GM23338 (cell line): Measurements from ENCODE around the gene TM7SF3. TPM values are rescaled to one million over a fixed set of nuclear protein-coding genes. Genes with fewer than 3 reads are reported as not detected.

Source experiments
- ATAC-seq: fragments of 200-7000 bp; cut with Tn5 transposase; 3 replicates; pipeline ENCODE4 v1.9.1; 2020
- DNase-seq: peaks from one replicate; pipeline ENCODE4 v3.0.0-alpha.2; 2015; ENCODE audit warnings: low spot score
- H2AFZ ChIP-seq: fragments of 200-600 bp; sonication (generic); 2 replicates; pipeline ENCODE4 v1.8.0; 2016; ENCODE audit warnings: antibody characterized with exemption, mild to moderate bottlenecking, moderate library complexity
- H3F3A ChIP-seq: fragments of 200-600 bp; sonication (generic); replicated peaks from 2 replicates; pipeline ENCODE4 v1.8.0; 2017; ENCODE audit warnings: antibody characterized with exemption, mixed run types, low read depth
- H3K27ac ChIP-seq: fragments of 200-600 bp; sonication (generic); 2 replicates; pipeline ENCODE4 v1.6.1; 2016; ENCODE audit warnings: low read depth
- H3K27me3 ChIP-seq: fragments of 200-600 bp; sonication (generic); 2 replicates; pipeline ENCODE4 v1.8.0; 2016; ENCODE audit warnings: mild to moderate bottlenecking, mixed run types, moderate library complexity; ENCODE audit not compliant: insufficient read depth
- H3K36me3 ChIP-seq: fragments of 200-600 bp; sonication (generic); 2 replicates; pipeline ENCODE4 v1.8.0; 2016; ENCODE audit warnings: mild to moderate bottlenecking; ENCODE audit not compliant: insufficient read depth
- H3K4me1 ChIP-seq: fragments of 200-600 bp; sonication (generic); 2 replicates; pipeline ENCODE4 v1.8.0; 2016; ENCODE audit warnings: mild to moderate bottlenecking, moderate library complexity; ENCODE audit not compliant: insufficient read depth
- H3K4me2 ChIP-seq: fragments of 200-600 bp; sonication (generic); 2 replicates; pipeline ENCODE4 v1.7.1; 2017; ENCODE audit warnings: mixed run types
- H3K4me3 ChIP-seq: fragments of 200-600 bp; sonication (generic); 2 replicates; pipeline ENCODE4 v1.6.1; 2016; ENCODE audit warnings: mixed run types
- H3K79me2 ChIP-seq: fragments of 200-600 bp; sonication (generic); replicated peaks from 2 replicates; pipeline ENCODE4 v1.8.0; 2017; ENCODE audit warnings: mild to moderate bottlenecking; ENCODE audit not compliant: insufficient read depth
- H3K9me2 ChIP-seq: fragments of 200-600 bp; sonication (generic); 2 replicates; pipeline ENCODE4 v1.8.0; 2017; ENCODE audit not compliant: insufficient read depth
- H4K20me1 ChIP-seq: fragments of 200-600 bp; sonication (generic); replicated peaks from 2 replicates; pipeline ENCODE4 v1.8.0; 2017; ENCODE audit warnings: mild to moderate bottlenecking; ENCODE audit not compliant: insufficient read depth
- H3K27ac Mint-ChIP-seq: 2 replicates; pipeline ENCODE4 v1.8.0; 2020; ENCODE audit warnings: inconsistent platforms, mild to moderate bottlenecking, moderate library complexity, mixed read lengths
- H3K27me3 Mint-ChIP-seq: 3 replicates; pipeline ENCODE4 v1.8.0; 2022; ENCODE audit warnings: low read depth, mild to moderate bottlenecking, moderate library complexity, mixed read lengths, inconsistent platforms; ENCODE audit not compliant: insufficient read depth, poor library complexity
- H3K36me3 Mint-ChIP-seq: 3 replicates; pipeline ENCODE4 v1.8.0; 2021; ENCODE audit warnings: low read depth, mild to moderate bottlenecking, inconsistent platforms, moderate library complexity, mixed read lengths
- H3K4me1 Mint-ChIP-seq: 3 replicates; pipeline ENCODE4 v1.8.0; 2020; ENCODE audit warnings: mild to moderate bottlenecking, inconsistent platforms, mixed read lengths
- H3K4me3 Mint-ChIP-seq: 3 replicates; pipeline ENCODE4 v1.8.0; 2021; ENCODE audit warnings: moderate library complexity, mild to moderate bottlenecking, inconsistent platforms, mixed read lengths
- H3K9me3 Mint-ChIP-seq: 3 replicates; pipeline ENCODE4 v1.8.0; 2020; ENCODE audit warnings: moderate library complexity, mild to moderate bottlenecking, inconsistent platforms, mixed read lengths
- JUNB ChIP-seq: IDR thresholded peaks from one replicate; pipeline ENCODE4 v1.6.1; 2016; ENCODE audit warnings: antibody characterized with exemption; ENCODE audit not compliant: unreplicated experiment
- polyA plus RNA-seq: library from polyadenylated mRNA; unstranded; fragments of >200 nt; fragmentation: Nextera tagmentation; extraction: Ambion mirVana; gene quantifications from 2 replicates; pipeline ENCODE4 v1.2.1, GENCODE V29; 2016
- total RNA-seq: library from RNA; depleted of rRNA; stranded (reverse); fragments of >200 nt; shearing (Covaris generic); gene quantifications from 2 replicates; pipeline ENCODE4 v1.2.3, GENCODE V29; 2014
- TF ChIP-seq, protein P1 (sequence below): fragments of 250-450 bp; sonication (Bioruptor Pico); IDR thresholded peaks from 2 replicates; pipeline ENCODE4 v1.5.0; 2020; ENCODE audit warnings: mild to moderate bottlenecking, moderate library complexity
- TF ChIP-seq, protein P2 (sequence below), 2 experiments: fragments of 200-600 bp in 1 of 2; sonication (generic) in 1 of 2; conservative IDR thresholded peaks; 2 replicates each; pipeline versions ENCODE4 v1.5.1 to v1.6.1; 2016 to 2017; ENCODE audit warnings: antibody characterized with exemption in 2 of 2, low read depth in 2 of 2, mild to moderate bottlenecking in 2 of 2, moderate library complexity in 1 of 2
- TF ChIP-seq, protein P3 (sequence below): IDR thresholded peaks from one replicate; pipeline ENCODE4 v1.6.1; 2018; ENCODE audit warnings: antibody characterized with exemption; ENCODE audit not compliant: unreplicated experiment

The TM7SF3 gene
- total and polyA plus RNA-seq, 2 experiments from 2014 or later = 30.3 to 121 TPM

DNA sequence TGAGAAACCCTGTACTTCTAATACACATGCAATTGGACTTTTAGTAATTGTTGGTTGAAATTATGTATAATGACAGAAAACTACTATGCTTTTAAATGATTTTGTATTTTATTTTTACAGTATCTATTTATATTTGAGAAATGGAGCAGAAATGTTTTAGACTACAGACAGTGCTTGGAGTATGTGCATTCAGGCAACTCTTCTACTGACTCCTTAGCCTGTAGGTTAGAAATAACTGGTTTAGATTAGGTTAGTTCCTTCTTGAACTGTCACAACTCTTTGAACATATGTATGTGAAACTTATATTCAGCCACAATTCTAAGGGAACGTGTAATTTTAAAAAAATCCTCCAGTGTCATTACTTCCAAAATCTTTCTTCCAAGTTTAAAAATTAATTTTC is 74.2 kb downstream of the TM7SF3 start (continued):
- TF ChIP-seq, protein P1, sequence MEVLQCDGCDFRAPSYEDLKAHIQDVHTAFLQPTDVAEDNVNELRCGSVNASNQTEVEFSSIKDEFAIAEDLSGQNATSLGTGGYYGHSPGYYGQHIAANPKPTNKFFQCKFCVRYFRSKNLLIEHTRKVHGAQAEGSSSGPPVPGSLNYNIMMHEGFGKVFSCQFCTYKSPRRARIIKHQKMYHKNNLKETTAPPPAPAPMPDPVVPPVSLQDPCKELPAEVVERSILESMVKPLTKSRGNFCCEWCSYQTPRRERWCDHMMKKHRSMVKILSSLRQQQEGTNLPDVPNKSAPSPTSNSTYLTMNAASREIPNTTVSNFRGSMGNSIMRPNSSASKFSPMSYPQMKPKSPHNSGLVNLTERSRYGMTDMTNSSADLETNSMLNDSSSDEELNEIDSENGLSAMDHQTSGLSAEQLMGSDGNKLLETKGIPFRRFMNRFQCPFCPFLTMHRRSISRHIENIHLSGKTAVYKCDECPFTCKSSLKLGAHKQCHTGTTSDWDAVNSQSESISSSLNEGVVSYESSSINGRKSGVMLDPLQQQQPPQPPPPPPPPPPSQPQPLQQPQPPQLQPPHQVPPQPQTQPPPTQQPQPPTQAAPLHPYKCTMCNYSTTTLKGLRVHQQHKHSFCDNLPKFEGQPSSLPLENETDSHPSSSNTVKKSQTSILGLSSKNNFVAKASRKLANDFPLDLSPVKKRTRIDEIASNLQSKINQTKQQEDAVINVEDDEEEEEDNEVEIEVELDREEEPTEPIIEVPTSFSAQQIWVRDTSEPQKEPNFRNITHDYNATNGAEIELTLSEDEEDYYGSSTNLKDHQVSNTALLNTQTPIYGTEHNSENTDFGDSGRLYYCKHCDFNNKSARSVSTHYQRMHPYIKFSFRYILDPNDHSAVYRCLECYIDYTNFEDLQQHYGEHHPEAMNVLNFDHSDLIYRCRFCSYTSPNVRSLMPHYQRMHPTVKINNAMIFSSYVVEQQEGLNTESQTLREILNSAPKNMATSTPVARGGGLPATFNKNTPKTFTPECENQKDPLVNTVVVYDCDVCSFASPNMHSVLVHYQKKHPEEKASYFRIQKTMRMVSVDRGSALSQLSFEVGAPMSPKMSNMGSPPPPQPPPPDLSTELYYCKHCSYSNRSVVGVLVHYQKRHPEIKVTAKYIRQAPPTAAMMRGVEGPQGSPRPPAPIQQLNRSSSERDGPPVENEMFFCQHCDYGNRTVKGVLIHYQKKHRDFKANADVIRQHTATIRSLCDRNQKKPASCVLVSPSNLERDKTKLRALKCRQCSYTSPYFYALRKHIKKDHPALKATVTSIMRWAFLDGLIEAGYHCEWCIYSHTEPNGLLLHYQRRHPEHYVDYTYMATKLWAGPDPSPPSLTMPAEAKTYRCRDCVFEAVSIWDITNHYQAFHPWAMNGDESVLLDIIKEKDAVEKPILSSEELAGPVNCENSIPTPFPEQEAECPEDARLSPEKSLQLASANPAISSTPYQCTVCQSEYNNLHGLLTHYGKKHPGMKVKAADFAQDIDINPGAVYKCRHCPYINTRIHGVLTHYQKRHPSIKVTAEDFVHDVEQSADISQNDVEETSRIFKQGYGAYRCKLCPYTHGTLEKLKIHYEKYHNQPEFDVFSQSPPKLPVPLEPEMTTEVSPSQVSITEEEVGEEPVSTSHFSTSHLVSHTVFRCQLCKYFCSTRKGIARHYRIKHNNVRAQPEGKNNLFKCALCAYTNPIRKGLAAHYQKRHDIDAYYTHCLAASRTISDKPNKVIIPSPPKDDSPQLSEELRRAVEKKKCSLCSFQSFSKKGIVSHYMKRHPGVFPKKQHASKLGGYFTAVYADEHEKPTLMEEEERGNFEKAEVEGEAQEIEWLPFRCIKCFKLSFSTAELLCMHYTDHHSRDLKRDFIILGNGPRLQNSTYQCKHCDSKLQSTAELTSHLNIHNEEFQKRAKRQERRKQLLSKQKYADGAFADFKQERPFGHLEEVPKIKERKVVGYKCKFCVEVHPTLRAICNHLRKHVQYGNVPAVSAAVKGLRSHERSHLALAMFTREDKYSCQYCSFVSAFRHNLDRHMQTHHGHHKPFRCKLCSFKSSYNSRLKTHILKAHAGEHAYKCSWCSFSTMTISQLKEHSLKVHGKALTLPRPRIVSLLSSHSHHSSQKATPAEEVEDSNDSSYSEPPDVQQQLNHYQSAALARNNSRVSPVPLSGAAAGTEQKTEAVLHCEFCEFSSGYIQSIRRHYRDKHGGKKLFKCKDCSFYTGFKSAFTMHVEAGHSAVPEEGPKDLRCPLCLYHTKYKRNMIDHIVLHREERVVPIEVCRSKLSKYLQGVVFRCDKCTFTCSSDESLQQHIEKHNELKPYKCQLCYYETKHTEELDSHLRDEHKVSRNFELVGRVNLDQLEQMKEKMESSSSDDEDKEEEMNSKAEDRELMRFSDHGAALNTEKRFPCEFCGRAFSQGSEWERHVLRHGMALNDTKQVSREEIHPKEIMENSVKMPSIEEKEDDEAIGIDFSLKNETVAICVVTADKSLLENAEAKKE (CRISPR knock-in tag) = no peak

DNA sequence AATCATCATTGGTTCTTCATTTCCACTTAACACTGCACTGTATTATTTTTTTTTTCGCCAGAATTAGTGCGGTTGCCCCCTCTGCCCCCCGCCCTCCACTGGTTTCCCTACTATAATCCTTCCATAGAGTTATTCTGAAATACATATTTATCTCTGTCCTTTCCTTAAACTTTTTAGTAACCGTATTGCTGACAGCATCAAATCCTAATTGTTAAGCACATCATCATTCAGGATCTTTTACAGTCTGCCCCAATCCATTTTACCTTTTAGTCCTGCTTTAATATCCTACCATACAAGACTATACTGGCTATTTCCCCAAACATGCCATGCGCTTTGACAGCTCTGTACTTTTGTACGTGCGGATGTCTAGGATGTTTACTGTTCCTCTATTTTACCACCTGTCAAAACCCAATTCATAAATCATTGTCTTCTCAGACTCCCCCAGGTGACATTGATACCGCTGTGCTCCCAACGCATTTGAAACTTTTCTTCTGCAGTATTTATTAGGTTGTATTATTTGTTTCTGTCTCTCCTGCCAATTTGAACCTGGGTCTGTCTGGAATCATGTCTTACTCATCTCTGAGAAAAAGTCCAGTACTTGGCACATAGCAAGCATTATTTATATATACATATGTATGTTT is 74.9 kb downstream of the TM7SF3 start:
- Histone ChIP-seq H3K27me3 (no peaks in the 10 kb centered on the region), H3K79me2 (peaks cover 89% of the 10 kb centered on the region), H3F3A (no peaks in the 10 kb centered on the region), H2AFZ (no peak overlapping the region), H3K4me1 (peaks cover 27% of the 10 kb centered on the region), H4K20me1 (peaks cover 42% of the 10 kb centered on the region), H3K4me2 (peak overlapping the region; percentile 83), H3K27ac (no peak overlapping the region), H3K4me3 (peak overlapping the region; percentile 92), H3K36me3 (no peaks in the 10 kb centered on the region), H3K9me2 (no peaks in the 10 kb centered on the region)
- Mint-ChIP-seq H3K27me3 (peaks cover 10% of the 10 kb centered on the region), H3K27ac (peak overlapping the region; percentile 99), H3K4me3 (peak overlapping the region; percentile 91), H3K9me3 (peaks cover 3% of the 10 kb centered on the region; the same call in 2 of the 3 replicates), H3K36me3 (no peaks in the 10 kb centered on the region; the same call in 2 of the 3 replicates), H3K4me1 (peaks cover 17% of the 10 kb centered on the region)
- no peak for ATAC-seq
- DNase-seq = no peak
- TF ChIP-seq, protein P2, sequence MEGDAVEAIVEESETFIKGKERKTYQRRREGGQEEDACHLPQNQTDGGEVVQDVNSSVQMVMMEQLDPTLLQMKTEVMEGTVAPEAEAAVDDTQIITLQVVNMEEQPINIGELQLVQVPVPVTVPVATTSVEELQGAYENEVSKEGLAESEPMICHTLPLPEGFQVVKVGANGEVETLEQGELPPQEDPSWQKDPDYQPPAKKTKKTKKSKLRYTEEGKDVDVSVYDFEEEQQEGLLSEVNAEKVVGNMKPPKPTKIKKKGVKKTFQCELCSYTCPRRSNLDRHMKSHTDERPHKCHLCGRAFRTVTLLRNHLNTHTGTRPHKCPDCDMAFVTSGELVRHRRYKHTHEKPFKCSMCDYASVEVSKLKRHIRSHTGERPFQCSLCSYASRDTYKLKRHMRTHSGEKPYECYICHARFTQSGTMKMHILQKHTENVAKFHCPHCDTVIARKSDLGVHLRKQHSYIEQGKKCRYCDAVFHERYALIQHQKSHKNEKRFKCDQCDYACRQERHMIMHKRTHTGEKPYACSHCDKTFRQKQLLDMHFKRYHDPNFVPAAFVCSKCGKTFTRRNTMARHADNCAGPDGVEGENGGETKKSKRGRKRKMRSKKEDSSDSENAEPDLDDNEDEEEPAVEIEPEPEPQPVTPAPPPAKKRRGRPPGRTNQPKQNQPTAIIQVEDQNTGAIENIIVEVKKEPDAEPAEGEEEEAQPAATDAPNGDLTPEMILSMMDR (conservative IDR thresholded peaks at IDR 0.05; ENCODE audit: low read depth in 2 of 2) = no peak
- TF ChIP-seq JUNB = no peak
- TF ChIP-seq, protein P3, sequence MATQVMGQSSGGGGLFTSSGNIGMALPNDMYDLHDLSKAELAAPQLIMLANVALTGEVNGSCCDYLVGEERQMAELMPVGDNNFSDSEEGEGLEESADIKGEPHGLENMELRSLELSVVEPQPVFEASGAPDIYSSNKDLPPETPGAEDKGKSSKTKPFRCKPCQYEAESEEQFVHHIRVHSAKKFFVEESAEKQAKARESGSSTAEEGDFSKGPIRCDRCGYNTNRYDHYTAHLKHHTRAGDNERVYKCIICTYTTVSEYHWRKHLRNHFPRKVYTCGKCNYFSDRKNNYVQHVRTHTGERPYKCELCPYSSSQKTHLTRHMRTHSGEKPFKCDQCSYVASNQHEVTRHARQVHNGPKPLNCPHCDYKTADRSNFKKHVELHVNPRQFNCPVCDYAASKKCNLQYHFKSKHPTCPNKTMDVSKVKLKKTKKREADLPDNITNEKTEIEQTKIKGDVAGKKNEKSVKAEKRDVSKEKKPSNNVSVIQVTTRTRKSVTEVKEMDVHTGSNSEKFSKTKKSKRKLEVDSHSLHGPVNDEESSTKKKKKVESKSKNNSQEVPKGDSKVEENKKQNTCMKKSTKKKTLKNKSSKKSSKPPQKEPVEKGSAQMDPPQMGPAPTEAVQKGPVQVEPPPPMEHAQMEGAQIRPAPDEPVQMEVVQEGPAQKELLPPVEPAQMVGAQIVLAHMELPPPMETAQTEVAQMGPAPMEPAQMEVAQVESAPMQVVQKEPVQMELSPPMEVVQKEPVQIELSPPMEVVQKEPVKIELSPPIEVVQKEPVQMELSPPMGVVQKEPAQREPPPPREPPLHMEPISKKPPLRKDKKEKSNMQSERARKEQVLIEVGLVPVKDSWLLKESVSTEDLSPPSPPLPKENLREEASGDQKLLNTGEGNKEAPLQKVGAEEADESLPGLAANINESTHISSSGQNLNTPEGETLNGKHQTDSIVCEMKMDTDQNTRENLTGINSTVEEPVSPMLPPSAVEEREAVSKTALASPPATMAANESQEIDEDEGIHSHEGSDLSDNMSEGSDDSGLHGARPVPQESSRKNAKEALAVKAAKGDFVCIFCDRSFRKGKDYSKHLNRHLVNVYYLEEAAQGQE = no peak
